ENCODE results near the gene SMURF1.

DNA sequence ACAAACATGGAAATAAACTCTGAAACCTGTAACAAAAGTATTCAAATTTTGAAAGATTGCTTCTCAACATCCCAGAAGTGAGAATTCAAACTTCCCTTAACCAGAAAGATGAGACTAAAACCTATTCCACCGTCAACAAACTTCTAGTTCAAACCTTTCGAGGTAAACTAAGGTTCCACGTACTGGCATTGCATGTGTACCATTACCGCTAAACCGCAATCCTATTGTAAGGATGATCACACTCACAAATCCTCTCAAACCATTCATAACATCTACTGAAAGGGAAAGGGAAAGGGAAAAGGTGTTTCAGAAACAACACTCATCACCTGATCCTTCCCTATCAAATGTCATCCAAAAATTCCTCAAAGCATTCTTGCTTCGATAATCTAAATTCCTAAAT, 3.1 kb downstream of the SMURF1 start:
- TF ChIP-seq POLR2AphosphoS5 (IDR thresholded peaks at IDR 0.05; ENCODE audit: low read depth, low read length) (no peak), TAF1 (IDR thresholded peaks at IDR 0.05; ENCODE audit: borderline replicate concordance, low read depth, low read length) (no peak), POLR2A (IDR thresholded peaks at IDR 0.05; ENCODE audit: low read depth, low read length) (no peak)
